KBM-7 (cell line): ENCODE results near the gene ANKRD13C.

Experiments
- DNase-seq: peaks from one replicate; pipeline ENCODE4 v3.0.0-alpha.2; 2015
- in situ Hi-C: fragments of 300-500 bp; cut with MboI; formaldehyde crosslinking; loops from 2 replicates; pipeline ENCODE4 v1.14.3; 2020; ENCODE audit warnings: low sequenced_read_pairs, low pct_unique_long_range_greater_than_20kb, mixed read lengths

The ANKRD13C gene

DNA sequence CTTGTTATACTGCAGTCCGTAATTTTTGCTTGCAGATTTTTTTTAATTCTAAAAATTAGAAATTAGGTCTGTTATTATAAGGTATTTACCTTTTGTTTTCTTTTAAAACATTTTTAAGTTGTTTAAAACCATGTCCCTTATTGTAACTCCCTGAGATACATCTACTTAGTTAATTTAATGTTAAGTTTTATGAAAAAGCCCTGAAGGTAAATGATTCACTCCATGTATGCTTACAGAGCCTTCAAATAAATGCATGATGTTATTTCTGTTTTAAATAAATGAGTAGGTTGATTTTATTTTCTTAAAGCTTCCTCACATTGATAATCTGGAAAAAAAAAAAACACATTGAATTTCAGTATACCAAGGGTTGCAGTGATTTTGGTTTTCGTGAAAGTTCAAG is 125.9 kb downstream of the ANKRD13C start:
- in situ Hi-C loops: no loop called here
- DNase-seq: no peak

- in situ Hi-C loops: no loop called here
- peak; percentile 27 for DNase-seq
Measured at GRCh38 chr1:70227439-70227838, 127.1 kb downstream of the ANKRD13C start.

GRCh38 chr1:70224954-70225353 is 129.6 kb downstream of the ANKRD13C start:
- DNase-seq: no peak
- in situ Hi-C loops: no loop called here

- no peak for DNase-seq
- in situ Hi-C loops: no loop called here
Measured at GRCh38 chr1:70222716-70223235, 131.7 kb downstream of the ANKRD13C start.

GRCh38 chr1:70221238-70222121 is 133.0 kb downstream of the ANKRD13C start, which contains the start of gene SRSF11:
TSS of gene SRSF11 (plus strand) at chr1:70221380. CDS start at chr1:70221637, 257 bp downstream.
- in situ Hi-C loops: no loop called here
- peak; percentile 97 for DNase-seq

DNA sequence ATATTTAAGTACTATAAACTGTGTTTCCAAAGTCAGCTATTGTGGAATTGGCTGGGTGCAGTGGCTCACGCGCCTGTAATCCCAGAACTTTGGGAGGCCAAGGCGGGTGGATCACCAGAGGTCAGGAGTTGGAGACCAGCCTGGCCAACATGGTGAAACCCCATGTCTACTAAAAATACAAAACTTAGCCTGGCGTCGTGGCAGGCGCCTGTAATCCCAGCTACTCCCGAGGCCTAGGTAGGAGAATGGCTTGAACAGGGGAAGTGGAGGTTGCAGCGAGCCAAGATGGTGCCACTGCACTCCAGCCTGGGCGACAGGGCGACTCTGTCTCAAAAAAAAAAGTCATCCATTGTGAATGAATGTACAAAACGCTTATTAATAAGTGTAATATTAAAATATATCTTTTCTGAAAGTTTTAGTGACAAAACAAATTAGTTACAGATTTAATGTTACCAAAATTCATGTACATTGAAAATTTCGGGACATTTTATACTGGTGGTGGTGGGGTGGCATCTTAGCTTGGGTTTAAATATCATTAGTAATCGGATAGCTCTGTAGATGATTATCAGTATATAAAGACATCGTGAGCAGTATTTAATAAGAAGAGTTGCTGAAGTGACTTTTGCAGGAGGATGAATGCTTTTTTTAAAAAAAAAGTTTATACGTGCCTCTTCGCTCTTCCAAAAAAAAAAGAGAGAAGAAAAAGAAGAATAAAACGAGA is 133.8 kb downstream of the ANKRD13C start:
- no peak for DNase-seq
- in situ Hi-C loops: no loop called here

- in situ Hi-C loops: no loop called here
- DNase-seq: peak; percentile 68
Measured at GRCh38 chr1:70220015-70220414, 134.5 kb downstream of the ANKRD13C start.

DNA sequence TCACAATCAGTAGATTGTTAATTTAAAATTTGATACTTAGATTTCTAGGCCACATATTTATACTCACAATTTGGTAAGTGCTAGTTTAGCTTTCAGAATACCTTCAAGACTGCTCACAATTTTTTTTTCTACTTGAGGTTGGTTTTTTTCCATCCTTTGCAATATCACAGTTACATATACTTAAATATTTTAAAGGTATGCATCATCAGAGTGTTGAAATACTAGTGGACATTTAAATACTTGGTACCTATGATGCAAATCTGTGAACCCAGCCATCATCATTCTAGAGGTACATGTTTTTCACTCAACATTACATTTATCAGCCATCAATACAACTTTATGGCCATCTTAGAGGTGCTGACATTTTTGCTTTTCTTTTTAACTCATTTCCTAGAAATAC is 143.0 kb downstream of the ANKRD13C start:
- in situ Hi-C loops: no loop called here
- DNase-seq: no peak

DNA sequence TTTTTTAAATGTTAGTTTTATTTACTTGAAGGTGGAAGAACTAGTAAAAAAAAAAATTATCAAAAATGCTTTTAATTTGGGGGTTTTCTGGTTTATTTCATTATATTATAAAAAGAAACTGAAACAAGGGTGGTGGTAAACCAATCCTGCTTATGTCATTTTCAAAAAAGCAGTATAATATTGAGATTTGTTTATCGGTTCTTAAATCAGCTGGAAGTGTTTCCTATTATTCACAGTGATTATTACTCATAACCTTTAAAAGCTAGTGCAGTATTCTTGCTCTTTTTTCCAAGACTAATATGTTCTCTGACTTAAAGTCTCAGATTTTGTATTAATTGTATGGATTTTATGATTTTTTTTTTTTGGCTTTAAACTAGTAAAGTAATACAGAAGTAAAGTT is 143.7 kb downstream of the ANKRD13C start:
- in situ Hi-C loops: no loop called here
- no peak for DNase-seq
